ENCODE data around the gene LETM1.

LETM1 gene

DNA sequence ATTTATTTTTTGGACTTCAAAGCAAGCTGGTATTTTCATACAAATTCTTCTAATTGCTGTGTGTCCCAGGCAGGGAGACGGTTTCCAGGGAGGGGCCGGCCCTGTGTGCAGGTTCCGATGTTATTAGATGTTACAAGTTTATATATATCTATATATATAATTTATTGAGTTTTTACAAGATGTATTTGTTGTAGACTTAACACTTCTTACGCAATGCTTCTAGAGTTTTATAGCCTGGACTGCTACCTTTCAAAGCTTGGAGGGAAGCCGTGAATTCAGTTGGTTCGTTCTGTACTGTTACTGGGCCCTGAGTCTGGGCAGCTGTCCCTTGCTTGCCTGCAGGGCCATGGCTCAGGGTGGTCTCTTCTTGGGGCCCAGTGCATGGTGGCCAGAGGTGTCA, 47.6 kb downstream of the LETM1 start:
- Histone ChIP-seq H3K27me3 (replicated peaks; ENCODE audit: control insufficient read depth, insufficient read depth, low read length, poor library complexity, severe bottlenecking) (no peaks in the 10 kb centered on the region), H3K9me3 (ENCODE audit: control insufficient read depth, low read length) (no peaks in the 10 kb centered on the region), H3K4me1 (ENCODE audit: control insufficient read depth, insufficient read depth, low read length, poor library complexity, severe bottlenecking) (no peaks in the 10 kb centered on the region), H3K27ac (ENCODE audit: insufficient read depth, low read length, poor library complexity, severe bottlenecking) (no peak overlapping the region), H3K4me3 (ENCODE audit: insufficient read depth, low read depth, low read length, poor library complexity, severe bottlenecking) (no peak overlapping the region), H3K36me3 (ENCODE audit: control insufficient read depth, insufficient read depth, low read length) (peaks cover 5% of the 10 kb centered on the region)
- no peak for DNase-seq

- H3K27ac ChIP-seq (ENCODE audit: insufficient read depth, low read length, poor library complexity, severe bottlenecking), result no peak overlapping the region
- no peaks in the 10 kb centered on the region for H3K36me3 ChIP-seq (ENCODE audit: control insufficient read depth, insufficient read depth, low read length)
- no peak overlapping the region for H3K4me3 ChIP-seq (ENCODE audit: insufficient read depth, low read depth, low read length, poor library complexity, severe bottlenecking)
- H3K4me1 ChIP-seq (ENCODE audit: control insufficient read depth, insufficient read depth, low read length, poor library complexity, severe bottlenecking), result no peaks in the 10 kb centered on the region
- H3K27me3 ChIP-seq (replicated peaks; ENCODE audit: control insufficient read depth, insufficient read depth, low read length, poor library complexity, severe bottlenecking), result no peaks in the 10 kb centered on the region
- no peaks in the 10 kb centered on the region for H3K9me3 ChIP-seq (ENCODE audit: control insufficient read depth, low read length)
- DNase-seq, result no peak
These were observed 48.6 kb downstream of the LETM1 start for GRCh38 chr4:1807332-1807777.

DNA sequence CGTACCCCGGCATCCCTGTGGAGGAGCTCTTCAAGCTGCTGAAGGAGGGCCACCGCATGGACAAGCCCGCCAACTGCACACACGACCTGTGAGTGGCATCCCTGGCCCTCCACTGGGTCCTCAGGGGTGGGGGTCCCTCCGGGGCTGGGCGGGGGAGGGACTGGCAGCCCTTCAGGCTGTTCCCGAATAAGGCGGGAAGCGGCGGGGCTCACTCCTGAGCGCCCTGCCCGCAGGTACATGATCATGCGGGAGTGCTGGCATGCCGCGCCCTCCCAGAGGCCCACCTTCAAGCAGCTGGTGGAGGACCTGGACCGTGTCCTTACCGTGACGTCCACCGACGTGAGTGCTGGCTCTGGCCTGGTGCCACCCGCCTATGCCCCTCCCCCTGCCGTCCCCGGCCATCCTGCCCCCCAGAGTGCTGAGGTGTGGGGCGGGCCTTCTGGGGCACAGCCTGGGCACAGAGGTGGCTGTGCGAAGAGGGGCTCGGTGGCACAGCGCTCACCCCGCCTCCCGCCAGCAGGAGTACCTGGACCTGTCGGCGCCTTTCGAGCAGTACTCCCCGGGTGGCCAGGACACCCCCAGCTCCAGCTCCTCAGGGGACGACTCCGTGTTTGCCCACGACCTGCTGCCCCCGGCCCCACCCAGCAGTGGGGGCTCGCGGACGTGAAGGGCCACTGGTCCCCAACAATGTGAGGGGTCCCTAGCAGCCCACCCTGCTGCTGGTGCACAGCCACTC, 49.2 kb downstream of the LETM1 start:
- Histone ChIP-seq H3K4me3 (ENCODE audit: insufficient read depth, low read depth, low read length, poor library complexity, severe bottlenecking) (no peak overlapping the region), H3K27me3 (replicated peaks; ENCODE audit: control insufficient read depth, insufficient read depth, low read length, poor library complexity, severe bottlenecking) (no peaks in the 10 kb centered on the region), H3K27ac (ENCODE audit: insufficient read depth, low read length, poor library complexity, severe bottlenecking) (no peak overlapping the region), H3K4me1 (ENCODE audit: control insufficient read depth, insufficient read depth, low read length, poor library complexity, severe bottlenecking) (no peaks in the 10 kb centered on the region), H3K36me3 (ENCODE audit: control insufficient read depth, insufficient read depth, low read length) (no peaks in the 10 kb centered on the region), H3K9me3 (ENCODE audit: control insufficient read depth, low read length) (no peaks in the 10 kb centered on the region)
- DNase-seq, result no peak

DNA sequence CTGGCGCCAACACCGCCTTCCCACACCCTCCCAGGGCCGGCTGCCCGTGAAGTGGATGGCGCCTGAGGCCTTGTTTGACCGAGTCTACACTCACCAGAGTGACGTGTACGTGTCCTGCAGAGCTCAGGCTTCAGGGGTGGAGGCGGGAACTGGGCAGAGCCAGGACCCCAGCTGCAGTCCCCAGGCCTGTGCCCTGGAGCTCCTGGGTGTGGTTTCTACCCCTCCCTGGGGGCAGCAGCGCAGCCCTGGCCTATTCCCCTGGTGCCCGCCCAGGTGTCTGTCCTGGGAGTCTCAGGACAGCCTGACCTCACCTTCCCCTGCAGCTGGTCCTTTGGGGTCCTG, 49.8 kb downstream of the LETM1 start:
- Histone ChIP-seq H3K4me1 (ENCODE audit: control insufficient read depth, insufficient read depth, low read length, poor library complexity, severe bottlenecking) (no peaks in the 10 kb centered on the region), H3K27me3 (replicated peaks; ENCODE audit: control insufficient read depth, insufficient read depth, low read length, poor library complexity, severe bottlenecking) (no peaks in the 10 kb centered on the region), H3K9me3 (ENCODE audit: control insufficient read depth, low read length) (no peaks in the 10 kb centered on the region), H3K36me3 (ENCODE audit: control insufficient read depth, insufficient read depth, low read length) (no peaks in the 10 kb centered on the region), H3K4me3 (ENCODE audit: insufficient read depth, low read depth, low read length, poor library complexity, severe bottlenecking) (no peak overlapping the region), H3K27ac (ENCODE audit: insufficient read depth, low read length, poor library complexity, severe bottlenecking) (no peak overlapping the region)
- DNase-seq, result no peak

DNA sequence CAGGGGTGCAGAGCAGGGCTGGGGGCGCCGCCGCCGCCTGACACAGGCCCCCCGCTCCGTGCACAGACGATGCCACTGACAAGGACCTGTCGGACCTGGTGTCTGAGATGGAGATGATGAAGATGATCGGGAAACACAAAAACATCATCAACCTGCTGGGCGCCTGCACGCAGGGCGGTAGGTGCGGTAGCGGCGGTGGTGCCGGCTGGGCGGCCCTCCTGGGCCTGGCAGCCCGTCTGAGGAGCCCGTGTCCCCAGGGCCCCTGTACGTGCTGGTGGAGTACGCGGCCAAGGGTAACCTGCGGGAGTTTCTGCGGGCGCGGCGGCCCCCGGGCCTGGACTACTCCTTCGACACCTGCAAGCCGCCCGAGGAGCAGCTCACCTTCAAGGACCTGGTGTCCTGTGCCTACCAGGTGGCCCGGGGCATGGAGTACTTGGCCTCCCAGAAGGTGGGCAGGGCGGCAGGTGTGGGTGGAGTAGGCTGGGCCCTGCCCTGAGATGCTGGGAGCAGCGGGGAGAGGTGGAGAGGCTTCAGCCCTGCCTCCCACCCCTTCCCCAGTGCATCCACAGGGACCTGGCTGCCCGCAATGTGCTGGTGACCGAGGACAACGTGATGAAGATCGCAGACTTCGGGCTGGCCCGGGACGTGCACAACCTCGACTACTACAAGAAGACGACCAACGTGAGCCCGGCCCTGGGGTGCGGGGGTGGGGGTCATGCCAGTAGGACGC, 50.3 kb downstream of the LETM1 start:
- Histone ChIP-seq H3K9me3 (ENCODE audit: control insufficient read depth, low read length) (no peaks in the 10 kb centered on the region), H3K4me3 (ENCODE audit: insufficient read depth, low read depth, low read length, poor library complexity, severe bottlenecking) (no peak overlapping the region), H3K4me1 (ENCODE audit: control insufficient read depth, insufficient read depth, low read length, poor library complexity, severe bottlenecking) (no peaks in the 10 kb centered on the region), H3K27me3 (replicated peaks; ENCODE audit: control insufficient read depth, insufficient read depth, low read length, poor library complexity, severe bottlenecking) (no peaks in the 10 kb centered on the region), H3K27ac (ENCODE audit: insufficient read depth, low read length, poor library complexity, severe bottlenecking) (no peak overlapping the region), H3K36me3 (ENCODE audit: control insufficient read depth, insufficient read depth, low read length) (no peaks in the 10 kb centered on the region)
- DNase-seq, result no peak

DNA sequence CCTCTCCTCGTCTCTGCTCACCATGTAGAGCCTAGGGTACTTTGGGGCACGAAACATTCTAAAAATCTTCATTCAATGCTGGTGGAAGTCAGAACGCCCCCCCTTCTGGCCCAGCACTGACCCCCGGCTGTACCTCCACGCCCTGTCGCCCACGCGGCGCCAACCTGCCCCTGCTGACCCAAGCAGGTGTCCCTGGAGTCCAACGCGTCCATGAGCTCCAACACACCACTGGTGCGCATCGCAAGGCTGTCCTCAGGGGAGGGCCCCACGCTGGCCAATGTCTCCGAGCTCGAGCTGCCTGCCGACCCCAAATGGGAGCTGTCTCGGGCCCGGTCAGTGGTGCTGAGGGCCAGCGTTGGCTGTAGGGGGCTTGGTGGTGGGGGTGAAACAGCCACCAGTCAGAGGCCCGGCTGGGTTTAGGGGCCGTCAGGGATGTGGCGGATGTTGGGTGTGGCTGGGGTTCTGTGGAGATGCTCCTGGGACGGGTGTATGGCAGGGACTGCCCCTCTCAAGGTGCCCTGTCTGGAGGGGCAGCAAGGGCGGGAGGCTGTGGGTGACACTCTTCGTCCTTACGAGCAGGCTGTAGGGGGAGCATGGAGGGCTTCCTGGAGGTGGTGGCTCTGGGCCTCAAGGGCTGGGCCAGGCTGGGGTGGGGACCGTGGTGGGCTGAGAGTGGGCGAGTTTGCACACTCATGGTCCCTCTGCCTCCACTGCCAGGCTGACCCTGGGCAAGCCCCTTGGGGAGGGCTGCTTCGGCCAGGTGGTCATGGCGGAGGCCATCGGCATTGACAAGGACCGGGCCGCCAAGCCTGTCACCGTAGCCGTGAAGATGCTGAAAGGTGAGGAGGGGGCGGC, 51.1 kb downstream of the LETM1 start:
- no peaks in the 10 kb centered on the region for H3K27me3 ChIP-seq (replicated peaks; ENCODE audit: control insufficient read depth, insufficient read depth, low read length, poor library complexity, severe bottlenecking)
- no peak for DNase-seq
- no peaks in the 10 kb centered on the region for H3K36me3 ChIP-seq (ENCODE audit: control insufficient read depth, insufficient read depth, low read length)
- H3K4me1 ChIP-seq (ENCODE audit: control insufficient read depth, insufficient read depth, low read length, poor library complexity, severe bottlenecking), result no peaks in the 10 kb centered on the region
- H3K4me3 ChIP-seq (ENCODE audit: insufficient read depth, low read depth, low read length, poor library complexity, severe bottlenecking), result no peak overlapping the region
- no peaks in the 10 kb centered on the region for H3K9me3 ChIP-seq (ENCODE audit: control insufficient read depth, low read length)
- no peak overlapping the region for H3K27ac ChIP-seq (ENCODE audit: insufficient read depth, low read length, poor library complexity, severe bottlenecking)

GRCh38 chr4:1803523-1804423, 52.2 kb downstream of the LETM1 start:
- H3K36me3 ChIP-seq (ENCODE audit: control insufficient read depth, insufficient read depth, low read length), result no peaks in the 10 kb centered on the region
- H3K9me3 ChIP-seq (ENCODE audit: control insufficient read depth, low read length), result no peaks in the 10 kb centered on the region
- no peak overlapping the region for H3K27ac ChIP-seq (ENCODE audit: insufficient read depth, low read length, poor library complexity, severe bottlenecking)
- no peak for DNase-seq
- H3K27me3 ChIP-seq (replicated peaks; ENCODE audit: control insufficient read depth, insufficient read depth, low read length, poor library complexity, severe bottlenecking), result no peaks in the 10 kb centered on the region
- no peak overlapping the region for H3K4me3 ChIP-seq (ENCODE audit: insufficient read depth, low read depth, low read length, poor library complexity, severe bottlenecking)
- no peaks in the 10 kb centered on the region for H3K4me1 ChIP-seq (ENCODE audit: control insufficient read depth, insufficient read depth, low read length, poor library complexity, severe bottlenecking)

DNA sequence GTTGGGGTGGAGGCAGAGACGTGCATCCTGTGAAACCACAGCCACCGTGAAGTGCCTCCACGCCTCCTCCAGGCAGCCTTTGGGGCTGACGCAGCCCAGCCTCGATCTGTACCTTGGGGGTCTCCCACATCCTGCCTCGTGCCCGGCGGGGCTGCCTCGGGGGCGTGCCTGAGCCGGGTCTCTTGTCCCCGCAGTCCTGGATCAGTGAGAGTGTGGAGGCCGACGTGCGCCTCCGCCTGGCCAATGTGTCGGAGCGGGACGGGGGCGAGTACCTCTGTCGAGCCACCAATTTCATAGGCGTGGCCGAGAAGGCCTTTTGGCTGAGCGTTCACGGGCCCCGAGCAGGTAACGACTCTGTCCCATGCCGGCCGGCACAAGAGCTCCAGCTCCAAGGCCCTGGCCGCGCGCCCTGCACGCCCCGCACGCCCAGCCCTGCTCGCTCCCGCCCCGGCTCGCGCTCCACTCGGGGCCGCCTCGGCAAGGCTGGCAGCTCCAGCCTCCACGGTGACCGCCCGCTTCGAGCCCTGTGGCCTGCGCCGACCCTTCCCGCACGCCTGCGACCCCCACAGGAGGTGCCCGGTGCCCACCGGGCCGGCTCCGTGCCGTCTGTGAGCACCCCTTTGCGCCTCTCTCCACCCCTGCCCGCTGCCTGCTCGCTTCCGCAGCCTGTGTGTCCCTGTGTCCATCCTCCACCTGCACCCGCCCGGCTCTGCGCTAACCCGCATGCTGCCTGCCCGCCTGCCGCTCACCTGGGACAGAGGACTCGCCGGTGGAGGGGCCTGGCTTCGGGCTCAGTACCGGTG, 53.0 kb downstream of the LETM1 start:
- Histone ChIP-seq H3K27ac (ENCODE audit: insufficient read depth, low read length, poor library complexity, severe bottlenecking) (no peak overlapping the region), H3K9me3 (ENCODE audit: control insufficient read depth, low read length) (no peaks in the 10 kb centered on the region), H3K27me3 (replicated peaks; ENCODE audit: control insufficient read depth, insufficient read depth, low read length, poor library complexity, severe bottlenecking) (no peaks in the 10 kb centered on the region), H3K36me3 (ENCODE audit: control insufficient read depth, insufficient read depth, low read length) (no peaks in the 10 kb centered on the region), H3K4me1 (ENCODE audit: control insufficient read depth, insufficient read depth, low read length, poor library complexity, severe bottlenecking) (no peaks in the 10 kb centered on the region), H3K4me3 (ENCODE audit: insufficient read depth, low read depth, low read length, poor library complexity, severe bottlenecking) (no peak overlapping the region)
- DNase-seq, result no peak

DNA sequence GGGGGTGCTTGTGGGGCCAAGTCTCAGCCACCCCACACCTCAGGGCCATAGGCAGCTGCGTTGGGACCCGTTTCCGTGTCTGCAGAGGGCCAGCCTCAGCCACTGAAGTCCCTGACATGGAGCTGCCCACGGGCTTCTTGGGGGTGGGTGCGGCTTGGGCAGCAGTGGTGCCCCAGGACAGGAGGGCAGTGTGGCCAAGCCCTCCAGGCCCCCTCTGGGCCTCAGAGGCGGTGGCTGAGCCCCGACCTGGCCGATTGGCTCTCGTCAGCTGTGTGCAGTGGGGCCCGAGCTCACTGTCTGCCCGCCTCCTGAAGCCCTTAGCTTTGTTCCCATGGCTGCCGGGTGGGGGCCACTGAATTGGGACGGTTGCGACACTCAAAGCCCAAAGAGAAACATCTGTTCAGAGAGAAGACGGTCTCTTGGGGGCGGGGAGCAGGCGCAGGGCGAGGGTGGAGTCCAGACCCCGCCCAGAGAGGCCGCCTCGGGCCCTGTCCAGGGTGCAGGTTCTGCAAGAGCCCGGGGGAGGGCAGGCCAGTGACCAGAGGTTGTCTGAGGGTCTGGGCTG, 53.7 kb downstream of the LETM1 start:
- no peaks in the 10 kb centered on the region for H3K36me3 ChIP-seq (ENCODE audit: control insufficient read depth, insufficient read depth, low read length)
- H3K9me3 ChIP-seq (ENCODE audit: control insufficient read depth, low read length), result no peaks in the 10 kb centered on the region
- H3K4me1 ChIP-seq (ENCODE audit: control insufficient read depth, insufficient read depth, low read length, poor library complexity, severe bottlenecking), result no peaks in the 10 kb centered on the region
- no peak overlapping the region for H3K27ac ChIP-seq (ENCODE audit: insufficient read depth, low read length, poor library complexity, severe bottlenecking)
- DNase-seq, result no peak
- peaks cover 1% of the 10 kb centered on the region for H3K27me3 ChIP-seq (replicated peaks; ENCODE audit: control insufficient read depth, insufficient read depth, low read length, poor library complexity, severe bottlenecking)
- H3K4me3 ChIP-seq (ENCODE audit: insufficient read depth, low read depth, low read length, poor library complexity, severe bottlenecking), result no peak overlapping the region

Measured in effector memory CD4-positive, alpha-beta T cell (primary cell).